A549 (cell line): ENCODE data around the gene HMCN1.

ENCODE experiments used
- BHLHE40 ChIP-seq: IDR thresholded peaks from 2 replicates; pipeline ENCODE4 v1.6.1; 2012; ENCODE audit warnings: low read depth, low read length, inconsistent platforms
- EHF ChIP-seq: fragments of 250-450 bp; sonication (Bioruptor Pico); IDR thresholded peaks from 2 replicates; pipeline ENCODE4 v1.5.0; 2020; ENCODE audit warnings: mild to moderate bottlenecking
- EP300 ChIP-seq, 2 experiments: fragments of >200 bp; sonication (Bioruptor Twin); formaldehyde crosslinking; IDR thresholded peaks; 2 replicates in 1 of 2; 3 replicates in 1 of 2; pipeline ENCODE4 v1.6.1; 2016 to 2017
- POLR2A ChIP-seq: IDR thresholded peaks from 2 replicates; pipeline ENCODE4 v1.6.1; 2012; ENCODE audit warnings: mild to moderate bottlenecking, low read length
- TF ChIP-seq, protein P1 (sequence below): fragments of 150-350 bp; IDR thresholded peaks from 2 replicates; pipeline ENCODE4 v1.6.1; 2014; ENCODE audit warnings: low read depth, mild to moderate bottlenecking, low read length
- TF ChIP-seq, protein P2 (sequence below): fragments of >200 bp; sonication (Bioruptor Twin); formaldehyde crosslinking; IDR thresholded peaks from 3 replicates; pipeline ENCODE4 v1.5.1; 2016

DNA sequence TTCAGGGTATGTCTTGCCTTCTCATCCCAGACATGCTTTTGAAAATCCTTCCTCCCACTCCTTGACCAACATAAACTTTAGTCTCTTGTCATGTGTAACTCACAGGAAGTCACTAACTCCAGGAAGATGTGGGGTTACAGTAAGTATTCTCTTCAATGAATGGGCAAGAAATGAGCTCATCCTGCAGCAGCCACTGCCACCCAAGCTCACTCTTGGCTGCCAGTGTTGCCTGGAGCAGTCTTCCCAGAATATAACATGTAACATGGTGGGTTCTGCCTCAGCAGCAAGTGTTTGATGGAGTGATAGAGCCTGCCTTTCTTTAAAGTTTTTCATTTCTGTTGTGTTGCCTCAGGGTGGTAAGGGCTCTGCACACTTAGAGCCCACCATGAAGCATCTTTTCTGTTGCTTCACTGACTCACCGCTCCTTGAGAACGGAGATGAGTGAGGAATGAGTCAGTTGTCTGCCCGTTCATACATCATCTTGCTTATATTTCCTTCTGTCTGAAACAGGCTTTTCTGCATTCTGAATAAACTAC lies 453.9 kb downstream of the HMCN1 start:
- TF ChIP-seq BHLHE40 (no peak), EHF (CRISPR knock-in tag) (no peak), EP300 (IDR thresholded peaks at IDR 0.05) (peak in 1 of 2 experiments; percentile 59; a peak in 1 of 5 replicates), POLR2A (no peak)
- TF ChIP-seq, protein P1, sequence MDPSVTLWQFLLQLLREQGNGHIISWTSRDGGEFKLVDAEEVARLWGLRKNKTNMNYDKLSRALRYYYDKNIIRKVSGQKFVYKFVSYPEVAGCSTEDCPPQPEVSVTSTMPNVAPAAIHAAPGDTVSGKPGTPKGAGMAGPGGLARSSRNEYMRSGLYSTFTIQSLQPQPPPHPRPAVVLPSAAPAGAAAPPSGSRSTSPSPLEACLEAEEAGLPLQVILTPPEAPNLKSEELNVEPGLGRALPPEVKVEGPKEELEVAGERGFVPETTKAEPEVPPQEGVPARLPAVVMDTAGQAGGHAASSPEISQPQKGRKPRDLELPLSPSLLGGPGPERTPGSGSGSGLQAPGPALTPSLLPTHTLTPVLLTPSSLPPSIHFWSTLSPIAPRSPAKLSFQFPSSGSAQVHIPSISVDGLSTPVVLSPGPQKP = no peak
- TF ChIP-seq, protein P2, sequence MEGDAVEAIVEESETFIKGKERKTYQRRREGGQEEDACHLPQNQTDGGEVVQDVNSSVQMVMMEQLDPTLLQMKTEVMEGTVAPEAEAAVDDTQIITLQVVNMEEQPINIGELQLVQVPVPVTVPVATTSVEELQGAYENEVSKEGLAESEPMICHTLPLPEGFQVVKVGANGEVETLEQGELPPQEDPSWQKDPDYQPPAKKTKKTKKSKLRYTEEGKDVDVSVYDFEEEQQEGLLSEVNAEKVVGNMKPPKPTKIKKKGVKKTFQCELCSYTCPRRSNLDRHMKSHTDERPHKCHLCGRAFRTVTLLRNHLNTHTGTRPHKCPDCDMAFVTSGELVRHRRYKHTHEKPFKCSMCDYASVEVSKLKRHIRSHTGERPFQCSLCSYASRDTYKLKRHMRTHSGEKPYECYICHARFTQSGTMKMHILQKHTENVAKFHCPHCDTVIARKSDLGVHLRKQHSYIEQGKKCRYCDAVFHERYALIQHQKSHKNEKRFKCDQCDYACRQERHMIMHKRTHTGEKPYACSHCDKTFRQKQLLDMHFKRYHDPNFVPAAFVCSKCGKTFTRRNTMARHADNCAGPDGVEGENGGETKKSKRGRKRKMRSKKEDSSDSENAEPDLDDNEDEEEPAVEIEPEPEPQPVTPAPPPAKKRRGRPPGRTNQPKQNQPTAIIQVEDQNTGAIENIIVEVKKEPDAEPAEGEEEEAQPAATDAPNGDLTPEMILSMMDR = no peak
